NT2/D1 (cell line): Measurements from ENCODE around the gene MT1H.

Experiments
- SUZ12 ChIP-seq: IDR thresholded peaks from 2 replicates; pipeline ENCODE4 v1.6.1; 2011; ENCODE audit not compliant: insufficient read length, insufficient read depth; ENCODE audit errors: extremely low read depth
- YY1 ChIP-seq: IDR thresholded peaks from 2 replicates; pipeline ENCODE4 v1.6.1; 2011; ENCODE audit not compliant: insufficient read length, insufficient read depth
- ZNF274 ChIP-seq: IDR thresholded peaks from 2 replicates; pipeline ENCODE4 v1.6.1; 2011; ENCODE audit warnings: mild to moderate bottlenecking, low read depth, low read length

DNA sequence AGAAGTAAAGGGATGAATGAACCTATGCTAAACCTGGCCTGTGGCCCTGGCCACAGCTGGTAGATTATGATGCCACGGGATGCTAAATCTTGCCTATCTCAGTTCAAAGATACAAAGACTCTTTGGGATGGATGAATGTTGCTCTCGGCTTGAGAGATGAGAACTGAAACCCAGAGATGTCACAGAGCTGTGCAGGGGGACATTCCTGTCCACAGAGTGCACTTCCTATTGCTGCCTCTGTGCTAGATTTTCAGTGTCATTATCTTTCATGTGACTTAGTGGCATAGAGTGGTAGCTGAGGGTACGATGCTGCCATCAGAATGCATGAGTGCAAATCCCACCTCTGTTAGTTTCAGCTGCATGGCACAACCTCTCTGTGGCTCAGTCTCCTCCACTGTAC, 39.5 kb upstream of the MT1H start:
- TF ChIP-seq YY1 (no peak), SUZ12 (no peak), ZNF274 (no peak)
